Effector memory CD4-positive, alpha-beta T cell (primary cell): ENCODE results near the gene SULT1C2.
"Not testable (repeated sequence)": the region's sequence is repeated elsewhere in the genome, so short reads cannot be mapped to it uniquely, and the experiment has no call there.

Experiments
- DNase-seq, 3 donors: peaks; one replicate each; pipeline ENCODE4 v3.0.0-alpha.2; 2020
- H3K27ac ChIP-seq: 2 replicates; pipeline ENCODE4 v1.7.0; 2013; ENCODE audit warnings: mild to moderate bottlenecking, low read length, moderate library complexity; ENCODE audit not compliant: insufficient read depth, poor library complexity, severe bottlenecking
- H3K27me3 ChIP-seq: replicated peaks from 2 replicates; pipeline ENCODE4 v1.7.0; 2013; ENCODE audit warnings: mild to moderate bottlenecking, low read length; ENCODE audit not compliant: insufficient read depth, control insufficient read depth, poor library complexity, severe bottlenecking
- H3K36me3 ChIP-seq: 2 replicates; pipeline ENCODE4 v1.7.0; 2013; ENCODE audit warnings: mild to moderate bottlenecking, low read length, moderate library complexity; ENCODE audit not compliant: control insufficient read depth, insufficient read depth
- H3K4me1 ChIP-seq: 2 replicates; pipeline ENCODE4 v1.7.0; 2013; ENCODE audit warnings: low read length, mild to moderate bottlenecking; ENCODE audit not compliant: control insufficient read depth, insufficient read depth, poor library complexity, severe bottlenecking
- H3K4me3 ChIP-seq: 2 replicates; pipeline ENCODE4 v1.7.0; 2013; ENCODE audit warnings: low read length, low read depth, mild to moderate bottlenecking; ENCODE audit not compliant: insufficient read depth, poor library complexity, severe bottlenecking
- H3K9me3 ChIP-seq: 2 replicates; pipeline ENCODE4 v1.7.0; 2013; ENCODE audit warnings: mild to moderate bottlenecking, low read length, moderate library complexity; ENCODE audit not compliant: control insufficient read depth

Gene SULT1C2

DNA sequence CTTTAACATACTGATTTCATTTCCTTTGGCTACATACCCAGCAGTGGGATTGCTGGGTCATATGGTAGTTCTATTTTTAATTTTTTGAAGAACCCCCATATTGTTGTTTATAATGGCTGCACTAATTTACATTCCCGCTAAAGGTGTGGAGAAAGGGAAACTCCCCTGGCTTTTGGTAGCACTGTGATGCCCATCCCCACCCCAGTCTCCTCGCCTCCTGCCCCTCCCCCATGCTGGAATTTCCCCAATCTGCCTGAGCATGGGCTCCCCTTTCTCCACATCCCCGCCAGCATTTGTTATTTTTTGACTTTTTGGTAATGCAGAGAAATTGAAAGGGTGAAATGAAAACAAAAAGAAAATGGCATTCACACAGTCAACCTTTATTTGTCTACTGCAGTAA, 59.1 kb downstream of the SULT1C2 start:
- Histone ChIP-seq H3K27me3 (no peaks in the 10 kb centered on the region), H3K27ac (no peak overlapping the region), H3K9me3 (no peaks in the 10 kb centered on the region), H3K4me3 (no peak overlapping the region), H3K4me1 (no peaks in the 10 kb centered on the region), H3K36me3 (no peaks in the 10 kb centered on the region)
- no peak for DNase-seq

DNA sequence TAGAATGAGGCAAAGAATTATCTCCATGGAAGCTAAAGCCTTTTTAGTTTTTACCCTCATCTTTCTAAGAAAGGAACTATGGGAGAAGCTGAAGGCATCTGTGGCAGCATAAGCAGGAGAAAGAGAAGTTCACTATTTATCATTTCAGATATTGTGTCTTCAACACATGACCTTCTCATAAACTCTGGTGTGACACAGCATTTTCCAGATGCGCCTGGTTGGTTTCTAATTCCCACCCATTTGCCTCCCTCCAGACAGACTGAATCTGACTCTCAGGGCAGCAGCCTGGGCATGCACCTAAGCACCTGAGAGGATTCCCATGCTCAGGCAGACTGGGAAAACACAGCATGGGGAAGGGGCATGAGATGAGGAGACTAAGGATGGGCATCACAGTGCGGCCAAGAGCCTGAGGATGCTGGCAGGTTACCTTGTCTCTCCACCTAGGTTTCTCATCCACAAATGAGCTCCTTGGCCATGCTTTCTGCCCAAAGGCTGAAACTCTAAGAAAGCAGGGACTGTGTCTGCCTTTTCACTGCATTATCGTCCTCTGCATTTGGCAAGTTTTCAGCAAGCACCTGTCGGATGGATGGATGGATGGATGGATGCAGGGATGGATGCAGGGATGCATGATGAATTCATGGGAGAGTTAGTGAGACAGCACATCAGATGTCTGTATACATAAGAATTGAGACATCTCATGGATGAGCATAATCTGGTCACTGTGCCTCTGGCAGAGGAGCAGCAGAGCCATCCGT, 60.3 kb downstream of the SULT1C2 start:
- H3K27me3 ChIP-seq = no peaks in the 10 kb centered on the region
- H3K9me3 ChIP-seq = no peaks in the 10 kb centered on the region
- no peaks in the 10 kb centered on the region for H3K4me1 ChIP-seq
- no peak for DNase-seq
- H3K36me3 ChIP-seq = no peaks in the 10 kb centered on the region
- no peak overlapping the region for H3K27ac ChIP-seq
- H3K4me3 ChIP-seq = no peak overlapping the region

DNA sequence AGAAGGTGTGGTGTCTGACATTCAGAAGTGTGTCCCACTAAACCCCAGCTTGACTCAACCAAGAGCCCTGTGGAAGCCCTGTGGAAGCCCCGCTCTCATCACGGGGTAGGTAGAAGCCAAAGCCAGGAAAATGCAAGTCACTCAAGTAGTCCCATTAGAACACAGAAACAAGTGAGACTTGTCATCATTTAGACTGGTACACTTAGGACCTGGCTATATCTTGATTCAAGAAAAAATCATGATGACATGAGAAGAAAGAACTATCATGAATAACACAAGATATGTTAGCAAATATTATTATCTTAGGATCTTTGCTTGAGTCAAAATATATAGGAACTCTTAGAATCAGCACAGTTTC, 60.9 kb downstream of the SULT1C2 start:
- Histone ChIP-seq H3K4me3 (no peak overlapping the region), H3K27me3 (no peaks in the 10 kb centered on the region), H3K4me1 (no peaks in the 10 kb centered on the region), H3K36me3 (no peaks in the 10 kb centered on the region), H3K27ac (no peak overlapping the region), H3K9me3 (no peaks in the 10 kb centered on the region)
- no peak for DNase-seq

DNA sequence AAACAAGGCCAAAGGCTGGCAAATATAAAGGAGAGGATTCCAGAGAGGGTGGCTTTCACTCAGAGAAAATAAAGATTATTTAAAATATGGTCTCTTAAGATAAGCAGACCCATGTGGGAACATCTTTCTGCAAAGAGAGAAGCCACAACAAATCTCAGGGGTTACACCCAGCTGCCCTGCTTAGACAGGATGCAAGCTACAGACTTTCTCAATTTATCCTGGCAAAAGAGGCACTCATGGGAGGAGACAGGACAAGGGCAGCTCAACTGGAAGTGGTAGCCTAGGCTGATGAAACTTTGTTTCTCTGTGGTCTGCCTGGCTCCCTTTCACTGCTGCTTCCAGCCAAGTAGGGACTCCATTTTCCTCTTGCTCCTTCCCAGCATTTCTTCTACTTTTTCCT, 63.2 kb downstream of the SULT1C2 start:
- no peaks in the 10 kb centered on the region for H3K27me3 ChIP-seq
- H3K4me1 ChIP-seq = no peaks in the 10 kb centered on the region
- H3K4me3 ChIP-seq = no peak overlapping the region
- H3K9me3 ChIP-seq = no peaks in the 10 kb centered on the region
- no peaks in the 10 kb centered on the region for H3K36me3 ChIP-seq
- H3K27ac ChIP-seq = no peak overlapping the region
- DNase-seq = no peak

DNA sequence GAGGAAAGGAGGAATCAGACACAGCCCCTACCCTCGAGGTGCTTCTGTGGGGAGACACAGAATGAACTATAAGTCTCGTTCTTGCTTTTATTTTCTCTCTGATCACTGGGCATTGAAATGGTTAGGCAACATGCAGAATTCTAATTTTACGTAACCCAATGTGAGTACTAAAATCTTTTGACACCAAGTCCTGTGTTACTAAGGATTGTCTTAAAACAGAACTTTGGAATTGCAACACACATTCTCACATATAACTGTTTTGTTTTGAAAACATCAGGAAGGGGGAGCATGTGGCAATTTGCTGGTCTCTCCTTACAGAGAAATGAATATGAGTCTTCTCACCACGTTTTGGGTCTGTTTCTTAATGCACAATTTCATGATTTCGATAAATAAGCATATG, 65.4 kb downstream of the SULT1C2 start:
- H3K27ac ChIP-seq = no peak overlapping the region
- no peak overlapping the region for H3K4me3 ChIP-seq
- H3K27me3 ChIP-seq = no peaks in the 10 kb centered on the region
- H3K9me3 ChIP-seq = no peaks in the 10 kb centered on the region
- DNase-seq = no peak
- no peaks in the 10 kb centered on the region for H3K36me3 ChIP-seq
- H3K4me1 ChIP-seq = no peaks in the 10 kb centered on the region

DNA sequence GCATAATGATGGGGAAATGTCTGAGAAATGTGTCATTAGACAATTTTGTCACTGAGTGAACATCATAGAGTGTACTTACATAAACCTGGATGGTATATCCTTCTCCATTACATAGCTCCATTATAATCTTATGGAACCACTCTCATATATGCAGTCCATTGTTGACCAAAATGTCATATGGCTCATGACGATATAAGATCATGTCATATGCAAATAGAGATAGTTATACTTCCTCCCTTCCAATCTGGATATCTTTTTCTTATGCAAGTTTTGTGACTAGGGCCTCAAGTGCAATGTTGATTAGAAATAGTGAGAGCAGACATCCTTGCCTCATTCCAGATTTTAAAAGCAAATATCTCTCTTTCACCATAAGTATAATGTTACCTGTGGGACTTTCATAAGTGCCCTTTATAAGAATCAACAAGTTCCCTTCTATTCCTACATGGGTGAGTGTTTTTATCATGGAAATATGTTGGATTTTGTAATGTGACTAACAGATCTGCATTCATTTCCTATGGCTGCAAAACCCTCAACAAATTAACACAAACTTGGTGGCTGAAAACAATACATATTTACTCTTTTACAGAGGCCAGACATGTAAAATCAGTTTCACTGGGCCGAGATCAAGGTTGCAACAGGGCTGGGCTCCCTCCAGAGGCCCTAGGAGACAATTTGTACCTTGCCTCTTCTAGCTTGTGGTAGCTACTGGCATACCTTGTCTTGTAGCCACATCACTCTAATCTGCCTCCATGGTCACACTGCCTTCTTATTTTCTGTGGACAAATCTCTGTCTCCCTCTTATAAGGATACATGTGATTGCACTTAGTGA, 67.4 kb downstream of the SULT1C2 start:
- Histone ChIP-seq H3K27me3 (no peaks in the 10 kb centered on the region), H3K9me3 (no peaks in the 10 kb centered on the region), H3K36me3 (no peaks in the 10 kb centered on the region), H3K4me3 (no peak overlapping the region), H3K27ac (no peak overlapping the region), H3K4me1 (no peaks in the 10 kb centered on the region)
- no peak for DNase-seq

DNA sequence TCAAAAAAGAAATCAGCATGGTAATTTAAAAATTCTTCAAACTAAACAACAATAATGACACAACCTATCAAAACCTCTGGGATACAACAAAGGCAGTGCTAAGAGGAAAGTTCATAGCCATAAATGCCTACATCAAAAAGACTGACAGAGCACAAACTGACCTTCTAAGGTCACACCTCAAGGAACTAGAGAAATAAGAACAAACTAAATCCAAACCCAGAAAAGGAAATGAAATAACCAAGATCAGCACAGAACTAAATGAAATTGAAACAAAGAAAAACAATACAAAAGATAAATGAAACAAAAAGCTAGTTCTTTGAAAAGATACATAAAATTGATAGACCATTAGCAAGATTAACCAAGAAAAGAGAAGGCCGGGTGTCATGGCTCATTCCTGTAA, 70.6 kb downstream of the SULT1C2 start:
- not testable (repeated sequence) for H3K27ac ChIP-seq, H3K27me3 ChIP-seq, H3K9me3 ChIP-seq, DNase-seq, H3K36me3 ChIP-seq, H3K4me3 ChIP-seq, H3K4me1 ChIP-seq
